Activated CD4-positive, alpha-beta T cell treated with anti-CD3 and anti-CD28 coated beads, Interleukin-10, Interleukin-2, amounts not matched to agents 100 ng/mL and 50 ng/mL, durations not matched to agents 16 hours and 8 hours (primary cell): ENCODE results near the gene LRRC28.

Source experiments
- DNase-seq: peaks from one replicate; pipeline ENCODE4 v3.0.0-alpha.2; 2020

Gene LRRC28

GRCh38 chr15:99438691-99439523 lies 187.6 kb downstream of the LRRC28 start:
- no peak for DNase-seq

DNA sequence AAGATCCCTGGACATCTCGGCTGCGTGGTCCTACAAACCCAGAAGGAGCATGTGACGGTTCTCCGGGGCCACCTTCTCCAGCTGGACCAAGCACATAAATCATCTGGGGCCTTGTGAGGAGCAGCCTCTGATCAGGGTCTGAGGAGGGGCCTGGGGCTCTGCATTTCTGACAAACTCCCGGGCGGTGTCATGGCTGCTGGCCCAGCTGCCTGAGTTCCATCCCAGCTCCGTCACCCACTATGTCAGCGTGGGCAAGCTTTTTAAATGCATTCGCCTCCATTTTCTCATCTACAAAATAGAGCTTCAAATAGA lies 188.2 kb downstream of the LRRC28 start:
- DNase-seq: no peak

DNA sequence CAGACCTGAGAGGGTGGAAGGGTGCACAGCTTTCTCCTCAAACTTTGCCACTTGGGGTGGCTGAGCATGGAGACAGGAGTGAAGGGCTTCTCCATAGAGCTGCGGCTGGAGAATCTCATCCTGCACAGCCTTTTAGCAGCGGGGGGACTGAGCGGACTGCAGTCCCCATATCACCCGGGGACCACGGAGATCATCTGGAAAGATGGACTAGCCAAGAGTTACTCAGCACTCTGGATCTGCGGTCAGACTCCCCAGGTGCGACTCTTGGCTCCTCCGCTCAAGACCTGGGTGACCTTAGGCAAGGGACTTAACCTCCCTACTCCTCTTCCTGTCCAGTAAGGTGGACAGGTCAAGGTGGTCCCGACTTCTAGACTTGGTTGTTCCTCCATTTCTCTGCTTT lies 188.7 kb downstream of the LRRC28 start:
- no peak for DNase-seq
